ACHN (cell line): Measurements from ENCODE around the gene CACNA1B.
A peak's percentile ranks its signal among the peaks of the same experiment; 100 is the strongest.
"Not testable (repeated sequence)": the region's sequence is repeated elsewhere in the genome, so short reads cannot be mapped to it uniquely, and the experiment has no call there.

Experiments
- DNase-seq: peaks from one replicate; pipeline ENCODE4 v3.0.0-alpha.2; 2015
- in situ Hi-C: cut with HindIII; loops from 2 replicates; pipeline ENCODE4 v1.10.0; 2017; ENCODE audit warnings: low sequenced_read_pairs, low pct_ligation_motif_present, low pct_unique_long_range_greater_than_20kb

The CACNA1B gene

DNA sequence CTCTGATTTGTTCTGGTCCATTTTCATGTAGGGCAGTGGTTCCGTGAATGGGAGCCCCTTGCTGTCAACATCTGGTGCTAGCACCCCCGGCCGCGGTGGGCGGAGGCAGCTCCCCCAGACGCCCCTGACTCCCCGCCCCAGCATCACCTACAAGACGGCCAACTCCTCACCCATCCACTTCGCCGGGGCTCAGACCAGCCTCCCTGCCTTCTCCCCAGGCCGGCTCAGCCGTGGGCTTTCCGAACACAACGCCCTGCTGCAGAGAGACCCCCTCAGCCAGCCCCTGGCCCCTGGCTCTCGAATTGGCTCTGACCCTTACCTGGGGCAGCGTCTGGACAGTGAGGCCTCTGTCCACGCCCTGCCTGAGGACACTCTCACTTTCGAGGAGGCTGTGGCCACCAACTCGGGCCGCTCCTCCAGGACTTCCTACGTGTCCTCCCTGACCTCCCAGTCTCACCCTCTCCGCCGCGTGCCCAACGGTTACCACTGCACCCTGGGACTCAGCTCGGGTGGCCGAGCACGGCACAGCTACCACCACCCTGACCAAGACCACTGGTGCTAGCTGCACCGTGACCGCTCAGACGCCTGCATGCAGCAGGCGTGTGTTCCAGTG lies 244.0 kb downstream of the CACNA1B start:
- no peak for DNase-seq
- in situ Hi-C loops = no loop called here

DNA sequence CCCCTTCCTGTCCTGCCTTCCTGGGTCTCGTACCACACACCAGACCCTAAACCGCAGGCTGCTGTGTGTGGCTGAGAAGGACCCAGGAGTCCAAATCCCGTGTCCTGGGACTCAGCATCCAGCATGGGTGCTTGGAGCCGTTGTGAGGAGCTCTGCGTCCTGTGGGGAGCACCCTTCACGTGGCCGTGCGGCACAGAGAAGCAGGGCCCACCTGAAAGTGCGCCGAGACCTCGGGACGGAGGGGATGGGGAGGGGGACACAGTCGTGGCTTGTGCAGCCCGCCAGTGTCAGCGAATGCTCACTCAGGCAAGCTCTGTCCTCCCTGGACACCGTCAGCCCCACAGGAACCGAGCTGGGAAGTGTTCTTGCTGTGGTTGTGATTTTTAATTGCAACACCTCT lies 244.6 kb downstream of the CACNA1B start:
- DNase-seq = no peak
- in situ Hi-C loops = no loop called here

DNA sequence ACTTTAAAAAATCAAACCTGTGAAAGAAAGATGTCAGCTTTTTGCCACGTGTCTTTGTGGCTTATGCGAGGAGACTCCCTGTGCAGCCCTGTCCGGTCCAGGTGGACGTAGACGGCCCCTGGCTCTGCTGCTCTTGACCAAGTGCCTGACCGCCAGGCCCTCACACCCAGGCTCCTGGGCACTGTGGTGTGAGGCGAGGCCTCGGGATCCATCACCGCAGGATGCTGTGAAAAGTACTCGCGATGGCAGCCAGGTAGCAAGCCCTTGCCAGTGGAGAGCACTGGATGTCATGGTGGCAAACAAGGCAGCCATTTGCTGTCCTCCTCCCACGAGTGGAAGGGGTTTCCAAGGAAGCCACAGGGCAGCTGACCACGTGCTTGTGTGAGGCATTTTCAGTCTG lies 245.1 kb downstream of the CACNA1B start:
- in situ Hi-C loops = no loop called here
- DNase-seq = no peak

DNA sequence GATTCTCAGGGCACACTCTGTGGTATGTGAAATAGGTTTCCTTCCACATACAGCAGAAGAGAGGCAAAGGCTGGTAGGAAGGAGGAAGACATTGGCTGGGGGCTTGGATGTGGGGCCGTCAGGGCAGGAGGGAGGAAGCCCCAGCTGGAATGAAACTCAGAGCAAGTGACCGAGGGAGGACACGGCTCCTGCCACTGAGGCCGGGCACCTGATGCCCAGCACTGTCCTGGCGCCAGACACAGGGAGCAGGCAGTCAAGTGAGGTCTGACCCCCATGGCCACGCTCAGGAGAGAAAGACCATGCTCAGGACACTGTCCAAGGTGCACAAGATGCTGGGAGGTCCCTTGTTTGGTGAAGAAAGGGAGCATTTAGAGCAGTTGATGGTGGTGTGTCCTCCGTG lies 245.5 kb downstream of the CACNA1B start:
- no peak for DNase-seq
- in situ Hi-C loops = no loop called here

DNA sequence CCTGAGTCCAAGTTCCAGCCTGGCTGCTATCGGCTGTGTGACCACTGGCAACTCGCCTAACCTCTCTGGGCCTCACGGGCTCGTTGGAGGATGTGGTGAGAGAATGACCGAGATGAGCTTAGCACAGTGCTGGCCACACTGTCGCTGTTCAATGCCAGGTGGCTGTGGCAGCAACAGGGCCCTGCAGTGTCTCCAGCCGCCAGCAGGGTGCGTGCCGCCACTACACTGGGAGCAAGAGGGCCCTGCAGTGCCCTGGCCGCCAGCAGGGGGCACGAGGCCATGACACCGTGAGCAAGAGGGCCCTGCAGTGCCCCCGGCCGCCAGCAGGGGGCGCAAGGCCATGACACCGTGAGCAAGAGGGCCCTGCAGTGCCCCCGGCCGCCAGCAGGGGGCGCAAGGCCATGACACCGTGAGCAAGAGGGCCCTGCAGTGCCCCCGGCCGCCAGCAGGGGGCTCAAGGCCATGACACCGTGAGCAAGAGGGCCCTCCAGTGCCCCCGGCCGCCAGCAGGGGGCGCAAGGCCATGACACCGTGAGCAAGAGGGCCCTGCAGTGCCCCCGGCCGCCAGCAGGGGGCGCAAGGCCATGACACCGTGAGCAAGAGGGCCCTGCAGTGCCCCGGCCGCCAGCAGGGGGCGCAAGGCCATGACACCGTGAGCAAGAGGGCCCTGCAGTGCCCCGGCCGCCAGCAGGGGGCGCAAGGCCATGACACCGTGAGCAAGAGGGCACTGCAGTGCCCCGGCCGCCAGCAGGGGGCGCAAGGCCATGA lies 248.7 kb downstream of the CACNA1B start:
- DNase-seq, in situ Hi-C loops: not testable (repeated sequence)

DNA sequence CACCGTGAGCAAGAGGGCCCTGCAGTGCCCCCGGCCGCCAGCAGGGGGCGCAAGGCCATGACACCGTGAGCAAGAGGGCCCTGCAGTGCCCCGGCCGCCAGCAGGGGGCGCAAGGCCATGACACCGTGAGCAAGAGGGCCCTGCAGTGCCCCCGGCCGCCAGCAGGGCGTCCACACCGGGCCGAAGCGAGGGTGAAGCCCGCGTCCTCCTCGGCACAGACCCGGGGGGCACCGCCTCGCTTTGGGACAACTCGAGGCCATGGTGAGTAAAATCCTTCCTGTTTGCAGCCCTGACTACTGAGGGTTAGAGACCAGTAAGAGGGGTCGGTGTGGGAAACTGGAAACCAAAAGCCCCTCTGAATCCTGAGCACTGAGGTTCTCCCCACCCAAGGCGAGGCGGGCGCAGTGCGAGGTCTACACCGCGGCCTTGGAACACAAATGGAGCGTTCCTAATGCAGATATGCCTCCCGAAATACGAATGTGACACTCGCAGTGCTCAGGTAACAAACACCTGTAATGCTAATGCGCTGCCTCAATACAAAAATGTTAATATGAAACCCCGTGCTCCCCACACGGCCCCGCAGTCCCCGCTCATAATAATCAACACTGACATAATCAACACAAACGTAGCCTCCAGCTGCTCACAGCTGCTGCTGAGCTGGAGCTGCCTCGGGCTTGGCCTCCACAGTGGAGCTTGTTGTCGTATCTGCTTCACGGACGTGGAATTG lies 249.4 kb downstream of the CACNA1B start:
- DNase-seq, in situ Hi-C loops: not testable (repeated sequence)

DNA sequence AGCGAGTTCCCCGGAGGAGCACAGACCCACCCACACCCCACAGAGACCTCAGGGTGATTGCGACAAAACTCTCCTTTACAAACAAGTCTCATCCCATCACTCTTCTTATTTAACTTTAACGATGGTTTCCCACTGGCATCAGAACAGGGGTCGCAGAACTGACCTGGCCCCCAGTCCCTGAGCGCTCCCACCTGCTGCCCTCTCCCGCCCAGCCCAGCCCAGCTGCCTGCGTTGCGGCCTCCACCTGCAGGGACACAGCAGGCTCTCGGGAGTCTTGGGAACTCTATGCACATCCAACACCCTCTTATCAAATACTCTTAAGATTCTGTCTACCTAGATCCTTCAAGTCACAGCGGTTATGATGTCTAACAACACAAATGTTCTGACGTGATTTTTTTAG lies 250.4 kb downstream of the CACNA1B start:
- DNase-seq, in situ Hi-C loops: not testable (repeated sequence)

DNA sequence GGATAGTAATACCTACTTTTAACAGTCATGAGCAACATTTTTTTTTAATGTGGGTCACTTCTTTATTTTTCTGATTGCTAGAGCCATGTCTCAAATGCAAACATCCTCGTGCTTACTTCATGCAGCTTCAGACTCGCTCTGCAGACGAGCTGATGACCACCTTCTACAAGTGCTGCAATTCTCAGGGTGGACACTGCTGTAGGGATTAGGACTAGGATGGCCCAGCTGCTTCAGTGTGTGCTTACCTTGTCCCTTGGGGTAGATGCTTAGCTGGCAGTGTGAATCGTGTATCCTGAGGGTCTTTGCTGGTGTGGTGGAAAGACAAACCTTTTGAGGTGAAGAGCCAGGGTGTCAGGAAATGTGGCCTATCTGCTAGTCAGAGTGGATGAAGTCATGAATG lies 251.7 kb downstream of the CACNA1B start:
- in situ Hi-C loops, DNase-seq: not testable (repeated sequence)

DNA sequence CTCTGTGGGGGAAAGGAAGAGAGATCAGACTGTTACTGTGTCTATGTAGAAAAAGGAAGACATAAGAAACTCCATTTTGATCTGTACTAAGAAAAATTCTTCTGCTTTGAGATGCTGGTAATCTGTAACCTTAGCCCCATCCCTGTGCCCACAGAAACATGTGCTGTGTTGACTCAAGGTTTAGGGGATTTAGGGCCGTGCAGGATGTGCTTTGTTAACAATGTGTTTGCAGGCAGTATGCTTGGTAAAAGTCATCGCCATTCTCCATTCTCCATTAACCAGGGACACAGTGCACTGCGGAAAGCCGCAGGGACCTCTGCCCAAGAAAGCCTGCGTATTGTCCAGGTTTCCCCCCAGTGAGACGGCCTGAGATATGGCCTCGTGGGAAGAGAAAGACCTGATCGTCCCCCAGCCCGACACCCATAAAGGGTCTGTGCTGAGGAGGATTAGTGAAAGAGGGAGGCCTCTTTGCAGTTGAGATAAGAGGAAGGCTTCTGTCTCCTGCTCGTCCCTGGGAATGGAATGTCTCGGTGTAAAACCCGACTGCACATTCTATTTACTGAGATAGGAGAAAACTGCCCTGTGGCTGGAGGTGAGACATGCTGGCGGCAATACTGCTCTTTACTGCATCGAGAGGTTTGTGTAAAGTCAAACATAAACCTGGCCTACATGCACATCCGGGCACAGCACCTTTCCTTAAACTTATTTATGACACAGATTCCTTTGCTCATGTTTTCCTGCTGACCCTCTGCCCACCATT lies 255.5 kb downstream of the CACNA1B start:
- not testable (repeated sequence) for DNase-seq

DNA sequence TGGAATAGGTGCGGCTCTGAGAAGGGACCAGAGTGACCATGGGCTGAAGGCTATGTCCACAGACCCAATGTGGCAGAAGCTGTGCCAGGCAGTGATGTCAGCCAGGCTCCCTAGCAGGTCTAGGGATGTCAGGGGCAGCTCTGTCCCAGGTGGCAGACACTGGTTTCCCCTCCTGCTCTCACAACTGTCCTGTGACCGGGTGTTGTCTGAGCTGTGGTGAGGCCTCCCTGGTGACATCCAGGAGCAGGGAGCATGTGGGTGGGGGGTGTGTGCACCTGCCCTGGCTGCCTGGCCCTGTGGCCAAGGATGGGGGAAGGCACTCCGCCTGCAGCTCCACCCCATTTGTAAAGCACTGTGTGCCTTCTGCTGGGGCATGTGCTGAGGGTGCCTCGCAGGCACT lies 257.0 kb downstream of the CACNA1B start:
- DNase-seq, in situ Hi-C loops: not testable (repeated sequence)

More for the DNA sequence above, 255.5 kb downstream of the CACNA1B start:
- in situ Hi-C loops = not testable (repeated sequence)

DNA sequence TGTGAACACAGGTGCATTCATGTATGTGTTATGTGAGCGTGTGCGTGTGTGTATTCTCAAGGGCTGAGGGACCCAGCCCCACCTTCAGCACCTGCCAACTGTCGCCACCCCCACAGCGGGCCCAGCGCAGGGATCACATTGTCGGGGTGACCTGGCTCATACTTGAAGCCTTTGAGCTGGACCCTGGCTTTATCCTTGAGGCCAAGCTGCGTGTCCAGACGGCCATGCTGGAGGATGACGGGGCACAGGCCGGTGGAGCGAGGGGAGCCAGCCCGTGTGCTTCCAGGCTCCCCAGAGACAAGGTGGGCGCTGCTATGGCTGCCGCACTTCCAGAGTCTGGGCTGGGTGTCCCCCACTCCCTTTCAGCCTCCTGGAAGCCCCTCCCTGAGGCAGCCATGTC lies 261.5 kb downstream of the CACNA1B start:
- DNase-seq, in situ Hi-C loops: not testable (repeated sequence)

DNA sequence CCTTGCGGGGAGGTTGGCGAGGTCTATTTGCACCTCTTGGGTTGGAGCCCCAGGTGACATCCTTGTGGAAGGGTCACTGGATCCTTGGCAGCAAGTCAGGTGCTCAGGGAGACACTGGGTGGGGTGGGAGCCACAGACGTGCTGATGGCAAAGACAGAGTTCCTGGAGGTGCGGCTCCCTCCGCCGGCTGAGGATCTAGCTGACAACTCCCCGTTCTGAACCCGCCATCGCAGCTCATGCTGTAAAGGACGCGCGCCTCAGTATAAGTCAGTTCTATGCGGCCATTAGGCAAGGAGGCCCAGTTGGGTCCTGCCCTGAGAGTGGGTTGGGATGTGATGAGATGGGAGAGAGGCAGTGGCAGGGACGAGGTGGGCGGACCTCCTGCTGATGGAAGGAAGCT lies 263.4 kb downstream of the CACNA1B start:
- in situ Hi-C loops, DNase-seq: not testable (repeated sequence)

DNA sequence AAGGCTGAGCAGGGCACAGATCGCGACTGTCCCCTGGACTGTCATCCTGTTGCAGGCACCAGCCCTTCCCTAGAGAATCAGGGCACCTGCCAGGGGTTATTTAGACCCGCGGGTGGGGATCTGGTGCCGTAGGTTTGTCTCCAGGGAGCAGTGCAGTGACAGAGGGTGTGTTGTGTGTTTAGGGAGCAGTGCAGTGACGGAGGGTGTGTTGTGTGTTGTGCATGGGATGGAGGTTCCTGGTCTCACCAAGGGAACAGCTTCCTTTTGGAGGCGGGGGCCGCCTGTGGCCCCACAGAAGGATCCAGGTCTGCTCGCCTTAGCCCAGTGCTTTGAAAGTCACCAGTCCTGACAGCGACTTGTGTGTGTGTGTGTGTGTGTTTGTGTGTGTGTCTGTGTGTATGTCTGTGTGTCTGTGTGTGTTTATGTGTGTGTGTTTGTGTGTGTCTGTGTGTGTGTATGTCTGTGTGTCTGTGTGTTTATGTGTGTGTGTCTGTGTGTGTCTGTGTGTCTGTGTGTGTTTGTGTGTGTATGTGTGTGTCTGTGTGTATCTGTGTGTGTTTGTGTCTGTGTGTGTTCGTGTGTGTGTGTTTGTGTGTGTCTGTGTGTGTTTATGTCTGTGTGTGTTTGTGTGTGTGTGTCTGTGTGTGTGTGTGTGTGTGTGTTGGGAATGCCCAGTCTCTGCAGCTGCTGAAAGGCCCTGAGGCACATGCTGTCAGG lies 265.1 kb downstream of the CACNA1B start:
- in situ Hi-C loops, DNase-seq: not testable (repeated sequence)

DNA sequence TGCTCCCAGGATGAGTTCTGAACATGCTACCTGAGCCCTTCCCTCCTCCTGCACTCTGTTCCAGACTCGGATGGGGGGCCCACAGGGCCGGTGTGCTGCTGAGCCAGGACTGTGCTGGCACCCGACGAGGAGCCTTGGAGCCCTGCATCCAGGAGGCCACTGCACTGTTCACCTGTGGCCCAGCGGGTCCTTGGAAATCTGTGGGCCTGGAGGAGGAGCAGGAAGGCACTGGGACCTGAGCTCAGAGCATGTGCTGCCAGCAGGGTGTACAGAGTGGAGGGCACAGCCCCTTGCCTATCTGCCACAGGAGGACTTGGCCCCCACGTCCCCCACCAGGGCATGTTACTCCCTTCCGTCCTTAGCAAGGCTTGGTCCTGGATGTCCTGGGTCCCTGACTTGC lies 265.9 kb downstream of the CACNA1B start:
- in situ Hi-C loops, DNase-seq: not testable (repeated sequence)

DNA sequence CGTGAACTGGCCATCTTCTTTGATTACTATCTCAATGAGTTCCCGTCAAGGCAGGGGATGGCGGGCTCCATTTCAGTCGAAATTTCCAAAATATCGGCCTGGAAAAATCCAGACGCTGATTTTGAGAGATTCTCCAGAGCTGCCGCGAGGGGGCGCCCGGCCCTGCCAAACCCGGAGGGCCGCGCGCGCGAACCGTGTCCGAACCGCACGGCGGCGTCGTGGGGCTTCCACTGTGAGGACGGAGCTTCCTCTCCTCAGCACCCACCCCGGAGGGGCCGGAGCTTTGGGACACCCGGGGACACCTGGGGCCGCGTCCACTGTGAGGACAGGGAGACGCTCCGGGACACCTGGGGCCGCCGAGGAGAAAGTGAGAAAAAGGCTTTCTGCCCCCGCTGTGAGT lies 270.0 kb downstream of the CACNA1B start:
- in situ Hi-C loops = not testable (repeated sequence)
- DNase-seq = peak; percentile 37

DNA sequence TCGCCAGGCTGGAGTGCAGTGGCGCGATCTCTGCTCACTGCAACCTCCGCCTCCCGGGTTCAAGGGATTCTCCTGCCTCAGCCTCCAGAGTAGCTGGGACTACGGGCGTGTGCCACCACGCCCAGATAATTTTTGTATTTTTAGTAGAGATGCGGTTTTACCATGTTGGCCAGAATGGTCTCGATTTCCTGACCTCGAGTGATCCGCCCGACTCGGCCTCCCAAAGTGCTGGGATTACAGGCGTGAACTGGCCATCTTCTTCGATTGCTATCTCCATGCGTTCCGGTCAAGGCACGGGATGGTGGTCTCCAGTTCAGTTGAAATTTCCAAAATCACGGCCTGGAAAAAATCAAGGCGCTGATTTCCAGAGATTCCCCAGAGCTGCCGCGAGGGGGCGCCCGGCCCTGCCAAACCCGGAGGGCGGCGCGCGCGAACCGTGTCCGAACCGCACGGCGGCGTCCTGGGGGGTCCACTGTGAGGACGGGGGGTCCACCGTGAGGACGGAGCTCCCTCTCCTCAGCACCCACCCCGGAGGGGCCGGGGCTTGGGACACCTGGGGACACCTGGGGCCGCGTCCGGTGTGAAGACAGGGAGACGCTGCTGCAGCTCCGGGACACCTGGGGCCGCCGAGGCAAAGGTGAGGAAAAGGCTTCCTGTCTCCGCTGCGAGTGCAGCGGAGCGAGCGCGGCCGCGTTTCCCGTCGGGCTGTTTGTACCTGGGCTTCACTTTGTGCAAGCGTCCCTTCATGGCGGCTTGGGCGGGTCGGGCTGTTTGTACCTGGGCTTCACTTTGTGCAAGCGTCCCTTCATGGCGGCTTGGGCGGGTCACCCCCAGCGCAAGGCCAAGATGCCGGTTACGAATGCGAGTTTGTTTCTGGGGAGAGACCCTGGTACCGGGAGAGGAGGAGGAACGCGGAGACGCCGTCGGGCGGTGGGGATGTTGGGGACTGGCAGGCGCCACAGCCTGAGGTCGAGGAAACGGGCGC lies 272.4 kb downstream of the CACNA1B start:
- DNase-seq, in situ Hi-C loops: not testable (repeated sequence)

DNA sequence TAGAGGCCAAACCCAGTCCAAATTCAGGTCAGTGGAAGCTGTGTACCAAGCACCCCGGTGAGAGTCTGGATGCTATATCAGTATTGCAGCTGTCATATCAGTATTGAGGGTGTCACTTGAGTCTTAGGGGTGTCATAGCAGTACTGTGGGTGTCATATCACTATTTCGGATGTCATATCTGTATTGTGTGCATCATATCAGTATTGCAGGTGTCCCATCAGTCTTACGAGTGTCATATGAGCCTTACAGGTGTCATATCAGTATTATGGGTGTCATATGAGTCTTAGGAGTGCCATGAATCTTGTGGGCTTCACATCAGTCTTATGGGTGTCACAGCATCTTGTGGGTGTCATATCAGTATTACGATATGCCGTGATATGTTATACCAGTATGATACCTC lies 278.2 kb downstream of the CACNA1B start:
- DNase-seq, in situ Hi-C loops: not testable (repeated sequence)
